Spleen (tissue), 11 donors: ENCODE data around the gene EPB41. TPM values are rescaled to one million over a fixed set of nuclear protein-coding genes. Genes with fewer than 3 reads are reported as not detected.

Experiments used
- DNase-seq: peaks from one replicate; pipeline ENCODE4 v3.0.0-alpha.2; 2020
- H3K27ac ChIP-seq, 8 donors: fragments of 200-600 bp; sonication (generic) in 7 of 8; 1 replicate in 4 of 8; 2 replicates in 4 of 8; pipeline versions ENCODE4 v1.5.0 to v1.8.0; 2016 to 2021; ENCODE audit warnings: inconsistent platforms in 4 of 8, mild to moderate bottlenecking in 4 of 8, moderate library complexity in 1 of 8
- H3K27me3 ChIP-seq, 7 donors: fragments of 200-600 bp; sonication (generic) in 6 of 7; replicated peaks in 1 of 7; 1 replicate in 4 of 7; 2 replicates in 3 of 7; pipeline versions ENCODE4 v1.5.0 to v1.8.0; 2016 to 2021; ENCODE audit warnings: inconsistent platforms in 3 of 7, mild to moderate bottlenecking in 1 of 7
- H3K36me3 ChIP-seq, 6 donors: fragments of 200-600 bp; sonication (generic) in 5 of 6; 1 replicate in 4 of 6; 2 replicates in 2 of 6; pipeline versions ENCODE4 v1.5.0 to v1.8.0; 2016 to 2021; ENCODE audit warnings: inconsistent platforms in 2 of 6
- H3K4me1 ChIP-seq, 6 donors: fragments of 200-600 bp; sonication (generic) in 5 of 6; 1 replicate in 3 of 6; 2 replicates in 3 of 6; pipeline versions ENCODE4 v1.5.0 to v1.8.0; 2016 to 2021; ENCODE audit warnings: inconsistent platforms in 3 of 6
- H3K4me3 ChIP-seq, 8 donors: fragments of 200-600 bp; sonication (generic) in 7 of 8; 1 replicate in 4 of 8; 2 replicates in 4 of 8; pipeline versions ENCODE4 v1.5.0 to v1.8.0; 2016 to 2021; ENCODE audit warnings: inconsistent platforms in 4 of 8, mild to moderate bottlenecking in 4 of 8, moderate library complexity in 2 of 8
- H3K9me3 ChIP-seq, 8 donors: fragments of 200-600 bp; sonication (generic) in 7 of 8; 1 replicate in 4 of 8; 2 replicates in 4 of 8; pipeline versions ENCODE4 v1.5.0 to v1.8.0; 2016 to 2021; ENCODE audit warnings: inconsistent platforms in 4 of 8
- CTCF ChIP-seq, 11 experiments: fragments of 200-600 bp in 7 of 11; fragments of 450-650 bp in 4 of 11; sonication (generic) in 4 of 11; IDR thresholded peaks in 8 of 11; conservative IDR thresholded peaks in 3 of 11; 1 replicate in 7 of 11; 2 replicates in 4 of 11; pipeline versions ENCODE4 v1.4.0 to v1.8.0; 2016 to 2021; ENCODE audit warnings: antibody characterized with exemption in 11 of 11, inconsistent platforms in 4 of 11, mild to moderate bottlenecking in 1 of 11
- POLR2A ChIP-seq, 3 donors: fragments of 450-650 bp; IDR thresholded peaks; one replicate each; pipeline ENCODE4 v1.5.1; 2017; ENCODE audit warnings: antibody characterized with exemption in 3 of 3, mild to moderate bottlenecking in 1 of 3
- POLR2AphosphoS5 ChIP-seq, 3 donors: sonication (generic); formaldehyde crosslinking; IDR thresholded peaks; one replicate each; pipeline ENCODE4 v1.5.1; 2017; ENCODE audit warnings: antibody characterized with exemption in 3 of 3
- WGBS, 5 donors: extraction: QIAGEN DNeasy Blood & Tissue Kit in 3 of 5; methylation state at CpG; one replicate each; pipeline versions ENCODE4 v1.1.5 to v1.1.7; 2013 to 2018; 5-methylcytosine and 5-hydroxymethylcytosine counted together
- intact Hi-C: fragments of 100-400 bp; cut with DNase I; formaldehyde crosslinking; loops from one replicate; pipeline ENCODE4 v1.15.0; 2023; ENCODE audit warnings: low total_unique reads
- polyA plus RNA-seq, 3 donors: library from polyadenylated mRNA; stranded (reverse); fragments of 200-250 nt; gene quantifications; one replicate each; pipeline ENCODE4 v1.2.1, GENCODE V29; 2013
- total RNA-seq, 7 donors: library from RNA; depleted of rRNA in 3 of 7; stranded (reverse); fragments of >200 nt in 3 of 7; fragmentation: NEBNext Ultra II Directional in 4 of 7; extraction: Animal tissue kit (Norgen Biotek cat#: 25700) in 4 of 7; gene quantifications; one replicate each; pipeline versions ENCODE4 v1.1.0 to v1.2.1, GENCODE V29; 2016 to 2021
- donor health status: healthy with polysubstance abuse.
- donor health status: DM: no; HTN: no; CAD: no; lungs with moderate emphysema.
- donor health status: DM: no; HTN: no; CAD: no.
- donor health status: Bipolar disorder and iron deficiency.
- donor health status: healthy.
- donor health status: DM: no; HTN: no; CAD: no.
- donor health status: DM: yes; HTN: yes; CAD: no.

EPB41 gene
- total and polyA plus RNA-seq, 10 donors: 6.3 to 156 (median 58.8) TPM

- DNase-seq: no peak
- Histone ChIP-seq H3K36me3 (peaks cover 0 to 100% (median 70%) of the 10 kb centered on the region in 6 donors), H3K4me3 (no peak overlapping the region), H3K4me1 (no peaks in the 10 kb centered on the region), H3K27ac (no peak overlapping the region), H3K27me3 (no peaks in the 10 kb centered on the region), H3K9me3 (no peaks in the 10 kb centered on the region)
- 70 to 77% (median 72%) methylated on average over 6 of the region's 6 CpGs for WGBS, 5 donors
- TF ChIP-seq CTCF (IDR thresholded peaks at IDR 0.05 in 8 of 11, conservative IDR thresholded peaks at IDR 0.05 in 3 of 11): no peak
- no peak for TF ChIP-seq POLR2A (IDR thresholded peaks at IDR 0.05)
- TF ChIP-seq POLR2AphosphoS5 (IDR thresholded peaks at IDR 0.05): no peak
- intact Hi-C loops: no loop called here
Measured at GRCh38 chr1:29113413-29114117, 199.2 kb downstream of the EPB41 start.

- no peak overlapping the region for H3K27ac ChIP-seq
- DNase-seq: no peak
- H3K27me3 ChIP-seq: no peaks in the 10 kb centered on the region
- WGBS, 5 donors: 81 to 89% (median 82%) methylated on average over 1 of the region's 1 CpG
- intact Hi-C loops: no loop called here
- no peaks in the 10 kb centered on the region for H3K9me3 ChIP-seq
- no peak overlapping the region for H3K4me3 ChIP-seq
- no peaks in the 10 kb centered on the region for H3K4me1 ChIP-seq
- no peak for TF ChIP-seq CTCF (IDR thresholded peaks at IDR 0.05 in 8 of 11, conservative IDR thresholded peaks at IDR 0.05 in 3 of 11)
- no peak for TF ChIP-seq POLR2AphosphoS5 (IDR thresholded peaks at IDR 0.05)
- TF ChIP-seq POLR2A (IDR thresholded peaks at IDR 0.05): no peak
- peaks cover 0 to 100% (median 64%) of the 10 kb centered on the region in 6 donors for H3K36me3 ChIP-seq
Measured at GRCh38 chr1:29114654-29115053, 200.3 kb downstream of the EPB41 start.

- peaks cover 2 to 22% (median 18%) of the 10 kb centered on the region in 7 donors for H3K27me3 ChIP-seq
- WGBS, 5 donors: 82 to 95% (median 89%) methylated on average over 2 of the region's 2 CpGs
- peaks cover 0 to 83% (median 51%) of the 10 kb centered on the region in 6 donors for H3K36me3 ChIP-seq
- intact Hi-C loops: no loop called here
- H3K27ac ChIP-seq: no peak overlapping the region
- no peak for DNase-seq
- peaks cover 7 to 18% (median 14%) of the 10 kb centered on the region in 6 donors for H3K4me1 ChIP-seq
- TF ChIP-seq POLR2AphosphoS5 (IDR thresholded peaks at IDR 0.05): no peak
- no peak overlapping the region for H3K4me3 ChIP-seq
- H3K9me3 ChIP-seq: no peaks in the 10 kb centered on the region
Measured at GRCh38 chr1:29117381-29117780, 203.0 kb downstream of the EPB41 start.

GRCh38 chr1:29119121-29119929 lies 205.0 kb downstream of the EPB41 start:
- Histone ChIP-seq H3K36me3 (peaks cover 0 to 63% (median 34%) of the 10 kb centered on the region in 6 donors), H3K4me1 (peaks cover 18 to 37% (median 33%) of the 10 kb centered on the region in 6 donors), H3K27ac (no peak overlapping the region), H3K27me3 (peaks cover 5 to 41% (median 37%) of the 10 kb centered on the region in 7 donors), H3K4me3 (no peak overlapping the region), H3K9me3 (no peaks in the 10 kb centered on the region)
- 89 to 95% (median 94%) methylated on average over 10 to 12 of the region's 12 CpGs for WGBS, 5 donors
- intact Hi-C loops: no loop called here
- DNase-seq: no peak
- TF ChIP-seq POLR2AphosphoS5 (IDR thresholded peaks at IDR 0.05) (no peak), CTCF (IDR thresholded peaks at IDR 0.05 in 8 of 11, conservative IDR thresholded peaks at IDR 0.05 in 3 of 11) (no peak)
